SU-DHL-6 (cell line): ENCODE data around the gene VAC14.

Experiments
- H2AFZ ChIP-seq: fragments of 200-600 bp; sonication (generic); 2 replicates; pipeline ENCODE4 v1.6.1; 2014; ENCODE audit warnings: low read depth, mild to moderate bottlenecking, moderate library complexity, mixed read lengths, antibody characterized with exemption, low read length; ENCODE audit not compliant: severe bottlenecking
- H3F3A ChIP-seq: fragments of 200-600 bp; shearing (Covaris generic); 2 replicates; pipeline ENCODE4 v1.6.0; 2016; ENCODE audit warnings: antibody characterized with exemption, mild to moderate bottlenecking; ENCODE audit not compliant: insufficient read depth
- H3K27ac ChIP-seq: fragments of 200-600 bp; sonication (generic); 2 replicates; pipeline ENCODE4 v1.5.1; 2016; ENCODE audit warnings: low read depth, mild to moderate bottlenecking, low read length, moderate library complexity, mixed read lengths
- H3K27me3 ChIP-seq: fragments of 200-600 bp; sonication (generic), shearing (Covaris generic); 2 replicates; pipeline ENCODE4 v1.6.0; 2014; ENCODE audit warnings: mild to moderate bottlenecking, low read length
- H3K36me3 ChIP-seq: fragments of 200-600 bp; sonication (generic); 2 replicates; pipeline ENCODE4 v1.6.1; 2014; ENCODE audit warnings: mild to moderate bottlenecking, low read length, mixed read lengths
- H3K4me2 ChIP-seq: fragments of 300-600, 200-600 bp; shearing (Covaris generic), sonication (generic); 2 replicates; pipeline ENCODE4 v1.6.0; 2014; ENCODE audit warnings: low read length, low read depth, mild to moderate bottlenecking; ENCODE audit not compliant: poor library complexity, severe bottlenecking
- H3K4me3 ChIP-seq: fragments of 200-600 bp; sonication (generic); 2 replicates; pipeline ENCODE4 v1.5.1; 2014; ENCODE audit warnings: antibody characterized with exemption, low read length, mild to moderate bottlenecking, mixed read lengths; ENCODE audit not compliant: insufficient read depth, poor library complexity, severe bottlenecking
- H3K79me2 ChIP-seq: fragments of 200-600 bp; sonication (generic); 2 replicates; pipeline ENCODE4 v1.6.1; 2014; ENCODE audit warnings: mild to moderate bottlenecking, low read length, moderate library complexity; ENCODE audit not compliant: insufficient read depth
- H3K9ac ChIP-seq: fragments of 200-600 bp; sonication (generic); 2 replicates; pipeline ENCODE4 v1.7.0; 2014; ENCODE audit warnings: mild to moderate bottlenecking, low read length
- H3K9me2 ChIP-seq: fragments of 200-600 bp; sonication (generic); replicated peaks from 2 replicates; pipeline ENCODE4 v1.6.1; 2014; ENCODE audit warnings: low read length; ENCODE audit not compliant: insufficient read depth
- H3K9me3 ChIP-seq: fragments of 200-600 bp; sonication (generic); 2 replicates; pipeline ENCODE4 v1.6.1; 2014; ENCODE audit warnings: low read length, mixed read lengths; ENCODE audit not compliant: insufficient read depth
- H4K20me1 ChIP-seq: fragments of 200-600 bp; sonication (generic); 2 replicates; pipeline ENCODE4 v1.6.1; 2014; ENCODE audit warnings: low read depth, mild to moderate bottlenecking, antibody characterized with exemption, low read length, moderate library complexity, mixed read lengths
- EZH2phosphoT487 ChIP-seq: fragments of 200-600 bp; sonication (generic), shearing (Covaris generic); conservative IDR thresholded peaks from 2 replicates; pipeline ENCODE4 v1.6.1; 2018; ENCODE audit warnings: mild to moderate bottlenecking, antibody characterized with exemption, low read length, moderate library complexity, mixed read lengths
- TF ChIP-seq, protein P1 (sequence below): fragments of 200-600 bp; sonication (generic); IDR thresholded peaks from one replicate; pipeline ENCODE4 v1.5.1; 2017; ENCODE audit warnings: antibody characterized with exemption, mild to moderate bottlenecking, low read length, moderate library complexity; ENCODE audit not compliant: insufficient read depth, poor library complexity, severe bottlenecking

Gene VAC14

GRCh38 chr16:70705056-70705455, 95.9 kb downstream of the VAC14 start:
- Histone ChIP-seq H3K9me2 (no peaks in the 10 kb centered on the region), H3K27me3 (no peaks in the 10 kb centered on the region), H3K36me3 (no peaks in the 10 kb centered on the region), H3K4me2 (no peak overlapping the region), H3K9me3 (no peaks in the 10 kb centered on the region), H3F3A (no peaks in the 10 kb centered on the region), H3K27ac (no peak overlapping the region), H3K79me2 (no peaks in the 10 kb centered on the region), H3K9ac (no peak overlapping the region), H2AFZ (no peak overlapping the region), H4K20me1 (no peaks in the 10 kb centered on the region), H3K4me3 (no peak overlapping the region)
- TF ChIP-seq, protein P1, sequence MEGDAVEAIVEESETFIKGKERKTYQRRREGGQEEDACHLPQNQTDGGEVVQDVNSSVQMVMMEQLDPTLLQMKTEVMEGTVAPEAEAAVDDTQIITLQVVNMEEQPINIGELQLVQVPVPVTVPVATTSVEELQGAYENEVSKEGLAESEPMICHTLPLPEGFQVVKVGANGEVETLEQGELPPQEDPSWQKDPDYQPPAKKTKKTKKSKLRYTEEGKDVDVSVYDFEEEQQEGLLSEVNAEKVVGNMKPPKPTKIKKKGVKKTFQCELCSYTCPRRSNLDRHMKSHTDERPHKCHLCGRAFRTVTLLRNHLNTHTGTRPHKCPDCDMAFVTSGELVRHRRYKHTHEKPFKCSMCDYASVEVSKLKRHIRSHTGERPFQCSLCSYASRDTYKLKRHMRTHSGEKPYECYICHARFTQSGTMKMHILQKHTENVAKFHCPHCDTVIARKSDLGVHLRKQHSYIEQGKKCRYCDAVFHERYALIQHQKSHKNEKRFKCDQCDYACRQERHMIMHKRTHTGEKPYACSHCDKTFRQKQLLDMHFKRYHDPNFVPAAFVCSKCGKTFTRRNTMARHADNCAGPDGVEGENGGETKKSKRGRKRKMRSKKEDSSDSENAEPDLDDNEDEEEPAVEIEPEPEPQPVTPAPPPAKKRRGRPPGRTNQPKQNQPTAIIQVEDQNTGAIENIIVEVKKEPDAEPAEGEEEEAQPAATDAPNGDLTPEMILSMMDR, result no peak
- no peak for TF ChIP-seq EZH2phosphoT487

GRCh38 chr16:70704586-70704985, 96.4 kb downstream of the VAC14 start:
- Histone ChIP-seq H3K27ac (no peak overlapping the region), H3K9me2 (no peaks in the 10 kb centered on the region), H3F3A (no peaks in the 10 kb centered on the region), H3K9me3 (no peaks in the 10 kb centered on the region), H3K9ac (no peak overlapping the region), H3K4me3 (no peak overlapping the region), H4K20me1 (no peaks in the 10 kb centered on the region), H3K4me2 (no peak overlapping the region), H3K27me3 (no peaks in the 10 kb centered on the region), H3K36me3 (no peaks in the 10 kb centered on the region), H3K79me2 (no peaks in the 10 kb centered on the region), H2AFZ (no peak overlapping the region)
- TF ChIP-seq, protein P1, result no peak
- no peak for TF ChIP-seq EZH2phosphoT487

- no peaks in the 10 kb centered on the region for H4K20me1 ChIP-seq
- no peak overlapping the region for H3K4me3 ChIP-seq
- TF ChIP-seq, protein P1, result no peak
- TF ChIP-seq EZH2phosphoT487, result no peak
- H3K36me3 ChIP-seq, result no peaks in the 10 kb centered on the region
- no peak overlapping the region for H3K9ac ChIP-seq
- H3K9me2 ChIP-seq, result no peaks in the 10 kb centered on the region
- H3K79me2 ChIP-seq, result no peaks in the 10 kb centered on the region
- no peak overlapping the region for H3K27ac ChIP-seq
- H3F3A ChIP-seq, result no peaks in the 10 kb centered on the region
- no peaks in the 10 kb centered on the region for H3K27me3 ChIP-seq
- H3K4me2 ChIP-seq, result no peak overlapping the region
- H2AFZ ChIP-seq, result no peak overlapping the region
- H3K9me3 ChIP-seq, result no peaks in the 10 kb centered on the region
These were observed 97.0 kb downstream of the VAC14 start for GRCh38 chr16:70703835-70704381.
